HCT116 (cell line): ENCODE results near the gene CBLC. TPM values are rescaled to one million over a fixed set of nuclear protein-coding genes. Genes with fewer than 3 reads are reported as not detected.

Source experiments
- ATAC-seq: fragments of 200-7000 bp; cut with Tn5 transposase; 2 replicates; pipeline ENCODE4 v1.9.1; 2020; ENCODE audit warnings: mild to moderate bottlenecking, moderate library complexity
- BruUV-seq: library from RNA; stranded (reverse); fragments of 400-500 nt; replicated peaks from 2 replicates; lab custom pipeline; 2021; lab: Mats Ljungman, UMichigan
- CTCF ChIA-PET: fragments of 300-600 bp; sonication (Branson Sonifier 250); formaldehyde crosslinking; loops from one replicate; lab custom pipeline; 2021; ENCODE audit warnings: antibody characterized with exemption; lab: Charles Lee
- POLR2A ChIA-PET: fragments of 300-600, 350-600 bp; sonication (Branson Sonifier 250); formaldehyde crosslinking; loops from one replicate; lab custom pipeline; 2021; ENCODE audit warnings: antibody characterized with exemption; lab: Charles Lee
- RAD21 ChIA-PET, 2 experiments: fragments of 300-600 bp; sonication (Branson Sonifier 250); formaldehyde crosslinking; loops; one replicate each; lab custom pipeline; 2023; ENCODE audit warnings: low total read pairs in 2 of 2; ENCODE audit not compliant: uncharacterized antibody in 2 of 2, unreplicated experiment in 2 of 2, low non-redundant PET in 1 of 2; lab: Charles Lee
- DNase-seq: peaks from one replicate; pipeline ENCODE4 v3.0.0-alpha.2; 2010; ENCODE audit warnings: low read depth, low spot score
- H2AFZ ChIP-seq: fragments of 200-600 bp; shearing (Covaris generic), sonication (generic); 2 replicates; pipeline ENCODE4 v1.6.1; 2017; ENCODE audit warnings: low read depth, mixed run types, mixed read lengths, antibody characterized with exemption, low read length; ENCODE audit not compliant: poor library complexity, severe bottlenecking
- H3K27ac ChIP-seq: 2 replicates; pipeline ENCODE4 v1.5.1; 2012; ENCODE audit warnings: low read depth, low read length
- H3K27me3 ChIP-seq: fragments of 200-600 bp; sonication (generic); 2 replicates; pipeline ENCODE4 v1.6.1; 2016; ENCODE audit warnings: mixed run types, low read length, mixed read lengths; ENCODE audit not compliant: insufficient read depth
- H3K36me3 ChIP-seq, 2 experiments: fragments of 200-500 bp in 1 of 2; fragments of 200-600 bp in 1 of 2; sonication (Bioruptor generic) in 1 of 2; sonication (generic) in 1 of 2; 2 replicates each; pipeline versions ENCODE4 v1.5.1 to v1.6.1; 2014 to 2016; ENCODE audit warnings: low read length in 2 of 2, inconsistent platforms in 1 of 2, mixed read lengths in 1 of 2, mixed run types in 1 of 2; ENCODE audit not compliant: insufficient read depth in 2 of 2, control insufficient read depth in 1 of 2
- H3K4me1 ChIP-seq, 2 experiments: fragments of 200-600 bp in 1 of 2; sonication (generic) in 1 of 2; 2 replicates each; pipeline versions ENCODE4 v1.5.1 to v1.6.1; 2012 to 2017; ENCODE audit warnings: low read length in 2 of 2, inconsistent platforms in 1 of 2, mild to moderate bottlenecking in 1 of 2, mixed read lengths in 1 of 2, mixed run types in 1 of 2, moderate library complexity in 1 of 2; ENCODE audit not compliant: insufficient read depth in 2 of 2, control insufficient read depth in 1 of 2
- H3K4me2 ChIP-seq: fragments of 200-600 bp; sonication (generic); 2 replicates; pipeline ENCODE4 v1.6.1; 2017; ENCODE audit warnings: mixed run types, low read length, mixed read lengths
- H3K4me3 ChIP-seq, 2 experiments: fragments of 200-600 bp in 1 of 2; sonication (generic) in 1 of 2; replicated peaks in 1 of 2; 2 replicates each; pipeline ENCODE4 v1.5.1; 2011 to 2016; ENCODE audit warnings: low read length in 2 of 2, control low read depth in 1 of 2, low read depth in 1 of 2, mild to moderate bottlenecking in 1 of 2, mixed read lengths in 1 of 2, mixed run types in 1 of 2
- H3K79me2 ChIP-seq: fragments of 200-600 bp; sonication (generic); 2 replicates; pipeline ENCODE4 v1.6.1; 2017; ENCODE audit warnings: mild to moderate bottlenecking, mixed run types, low read length, moderate library complexity, mixed read lengths; ENCODE audit not compliant: insufficient read depth
- H3K9ac ChIP-seq: fragments of 200-600 bp; sonication (generic); 2 replicates; pipeline ENCODE4 v1.6.1; 2016; ENCODE audit warnings: low read length, mixed read lengths
- H3K9me2 ChIP-seq: fragments of 200-600 bp; sonication (generic), shearing (Covaris generic); 2 replicates; pipeline ENCODE4 v1.6.1; 2017; ENCODE audit warnings: mixed run types, mild to moderate bottlenecking, moderate library complexity; ENCODE audit not compliant: insufficient read depth
- H3K9me3 ChIP-seq, 2 experiments: fragments of 200-500 bp in 1 of 2; fragments of 200-600 bp in 1 of 2; sonication (Bioruptor generic) in 1 of 2; sonication (generic) in 1 of 2; 2 replicates each; pipeline ENCODE4 v1.6.1; 2014 to 2017; ENCODE audit warnings: low read length in 2 of 2, mixed read lengths in 2 of 2, inconsistent platforms in 1 of 2, low read depth in 1 of 2, mild to moderate bottlenecking in 1 of 2, mixed run types in 1 of 2, moderate library complexity in 1 of 2; ENCODE audit not compliant: control insufficient read depth in 1 of 2, insufficient read depth in 1 of 2
- H4K20me1 ChIP-seq: fragments of 200-600 bp; sonication (generic), shearing (Covaris generic); 2 replicates; pipeline ENCODE4 v1.6.1; 2017; ENCODE audit warnings: mixed run types, mild to moderate bottlenecking, moderate library complexity; ENCODE audit not compliant: insufficient read depth
- ATF3 ChIP-seq: IDR thresholded peaks from 2 replicates; pipeline ENCODE4 v1.6.1; 2012
- CBX3 ChIP-seq: IDR thresholded peaks from 2 replicates; pipeline ENCODE4 v1.6.1; 2012; ENCODE audit warnings: low read depth
- CTCF ChIP-seq, 3 experiments: fragments of 200-600 bp in 1 of 3; sonication (generic) in 1 of 3; IDR thresholded peaks in 2 of 3; conservative IDR thresholded peaks in 1 of 3; 2 replicates each; pipeline ENCODE4 v1.5.1; 2012 to 2017; ENCODE audit warnings: low read depth in 2 of 3, low read length in 2 of 3, antibody characterized with exemption in 1 of 3, borderline replicate concordance in 1 of 3, control low read depth in 1 of 3, mild to moderate bottlenecking in 1 of 3, mixed read lengths in 1 of 3, mixed run types in 1 of 3, moderate library complexity in 1 of 3; ENCODE audit not compliant: insufficient read depth in 1 of 3
- EGR1 ChIP-seq: IDR thresholded peaks from 2 replicates; pipeline ENCODE4 v1.6.1; 2012; ENCODE audit warnings: low read depth
- ELF1 ChIP-seq: IDR thresholded peaks from 2 replicates; pipeline ENCODE4 v1.6.1; 2012; ENCODE audit warnings: low read depth, borderline replicate concordance
- EZH2 ChIP-seq: fragments of 200-600 bp; sonication (generic); IDR thresholded peaks from 2 replicates; pipeline ENCODE4 v1.6.1; 2017; ENCODE audit warnings: antibody characterized with exemption, mixed run types
- EZH2phosphoT487 ChIP-seq: fragments of 200-600 bp; IDR thresholded peaks from 2 replicates; pipeline ENCODE4 v1.6.1; 2018; ENCODE audit warnings: antibody characterized with exemption, borderline replicate concordance
- FOSL1 ChIP-seq: IDR thresholded peaks from 2 replicates; pipeline ENCODE4 v1.6.1; 2012; ENCODE audit warnings: low read depth
- POLR2A ChIP-seq: IDR thresholded peaks from 2 replicates; pipeline ENCODE4 v1.7.0; 2011; ENCODE audit warnings: borderline replicate concordance; ENCODE audit not compliant: insufficient read depth, insufficient read length; ENCODE audit errors: extremely low read depth
- POLR2AphosphoS5 ChIP-seq: IDR thresholded peaks from 2 replicates; pipeline ENCODE4 v1.6.1; 2011; ENCODE audit warnings: mild to moderate bottlenecking, low read depth, low read length, moderate library complexity
- SIN3A ChIP-seq: IDR thresholded peaks from 2 replicates; pipeline ENCODE4 v1.6.1; 2012; ENCODE audit warnings: low read depth
- SP1 ChIP-seq: IDR thresholded peaks from 2 replicates; pipeline ENCODE4 v1.6.1; 2012; ENCODE audit warnings: low read depth
- SRF ChIP-seq: IDR thresholded peaks from 2 replicates; pipeline ENCODE4 v1.6.1; 2012; ENCODE audit warnings: low read depth
- TCF7L2 ChIP-seq: IDR thresholded peaks from 2 replicates; pipeline ENCODE4 v1.7.0; 2011; ENCODE audit warnings: borderline replicate concordance, inconsistent platforms; ENCODE audit not compliant: insufficient read depth, insufficient read length; ENCODE audit errors: extremely low read depth
- YY1 ChIP-seq: IDR thresholded peaks from 2 replicates; pipeline ENCODE4 v1.6.1; 2011; ENCODE audit warnings: low read length, low read depth, moderate library complexity, mild to moderate bottlenecking; ENCODE audit not compliant: insufficient replicate concordance; ENCODE audit errors: extremely low read depth
- ZFX ChIP-seq: fragments of 450-650 bp; IDR thresholded peaks from 2 replicates; pipeline ENCODE4 v1.6.1; 2017
- ZNF274 ChIP-seq: fragments of 200-500 bp; sonication (Bioruptor generic); IDR thresholded peaks from 2 replicates; pipeline ENCODE4 v1.6.1; 2014; ENCODE audit warnings: mild to moderate bottlenecking, low read depth, low read length, inconsistent platforms
- intact Hi-C: fragments of 100-400 bp; cut with micrococcal nuclease; formaldehyde crosslinking; loops from 2 replicates; pipeline ENCODE4 v1.10.0; 2022
- total RNA-seq: library from RNA; stranded (reverse); gene quantifications from one replicate; pipeline ENCODE4 v1.2.1, GENCODE V29; 2021; ENCODE audit not compliant: unreplicated experiment
- TF ChIP-seq, protein P1 (sequence below): IDR thresholded peaks from 2 replicates; pipeline ENCODE4 v1.6.1; 2011; ENCODE audit warnings: mild to moderate bottlenecking, low read length, moderate library complexity; ENCODE audit not compliant: insufficient replicate concordance; ENCODE audit errors: extremely low read depth
- TF ChIP-seq, protein P2 (sequence below): IDR thresholded peaks from 2 replicates; pipeline ENCODE4 v1.6.1; 2012

The CBLC gene
- total RNA-seq, 1 experiment from 2014 or later, result 54.3 TPM

- TF ChIP-seq ATF3 (no peak), POLR2A (no peak), CBX3 (no peak), FOSL1 (no peak)
Observed at GRCh38 chr19:44775676-44776240, 1.9 kb upstream of the CBLC start (continued).

DNA sequence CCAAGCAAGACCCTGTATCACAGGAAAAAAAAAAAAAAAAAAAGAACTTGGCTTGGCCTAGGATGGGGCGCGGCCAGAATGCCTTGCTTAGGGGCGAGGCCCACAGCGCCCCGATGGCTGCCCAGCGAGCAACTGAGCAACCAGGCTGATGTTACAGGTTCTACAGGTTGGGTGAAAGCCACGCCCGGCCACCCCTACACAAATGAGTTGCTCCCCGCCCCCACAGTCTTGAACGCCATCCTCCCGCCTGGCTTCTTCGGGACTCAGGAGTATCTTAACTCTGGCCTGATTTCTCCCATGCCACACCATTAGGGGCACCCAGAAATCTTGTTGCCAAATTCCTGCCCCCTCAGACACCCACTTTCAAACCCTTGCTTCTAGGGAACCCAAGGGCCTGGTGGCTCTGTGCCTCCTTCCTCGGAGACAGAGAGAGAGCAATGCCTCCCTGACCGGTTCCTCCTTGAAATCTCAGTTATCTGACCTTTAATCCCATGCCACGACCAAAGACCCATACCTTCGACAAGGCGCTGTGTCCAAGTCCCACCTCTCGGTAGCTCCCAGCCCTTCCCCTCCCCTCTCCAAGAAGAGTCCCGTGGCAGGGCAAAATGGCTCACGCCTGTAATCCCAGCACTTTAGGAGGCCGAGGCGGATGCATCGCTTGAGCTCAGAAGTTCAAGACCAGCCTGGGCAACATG, 1.1 kb upstream of the CBLC start:
- Histone ChIP-seq H3K4me1 (peaks cover 51 to 69% of the 10 kb centered on the region in 2 experiments), H3K27me3 (no peaks in the 10 kb centered on the region), H3K79me2 (peaks cover 34% of the 10 kb centered on the region), H2AFZ (peak overlapping the region; percentile 54), H3K9ac (peak overlapping the region; percentile 96), H3K9me3 (no peaks in the 10 kb centered on the region), H3K4me2 (peak overlapping the region; percentile 98), H4K20me1 (no peaks in the 10 kb centered on the region), H3K4me3 (peak overlapping the region; percentile 75 to 96), H3K36me3 (peaks cover 0 to 7% of the 10 kb centered on the region in 2 experiments; a peak in 1 of 4 replicates), H3K9me2 (no peaks in the 10 kb centered on the region), H3K27ac (peak overlapping the region; percentile 90)
- POLR2A ChIA-PET, result interaction anchor here (0.7 to 1.3 kb wide), 7 partner anchors 23 to 87 kb away, joined by 3 to 7 read pairs (median 4); partner anchors contain the start of genes BCAM and NECTIN2
- intact Hi-C loops, result loop anchor here (2.0 to 5.0 kb wide), 2 partner anchors 34 to 68 kb away; no protein-coding TSS in a partner anchor
- TF ChIP-seq ZFX (0 out of 2 replicates have a peak, but pooled peaks have one; percentile 37), EZH2 (no peak), POLR2AphosphoS5 (peak; percentile 93), EGR1 (peak; percentile 87), SIN3A (no peak), ATF3 (no peak), SP1 (peak; percentile 74), ZNF274 (no peak), TCF7L2 (no peak), SRF (no peak), CTCF (IDR thresholded peaks at IDR 0.05 in 2 of 3, conservative IDR thresholded peaks at IDR 0.05 in 1 of 3; ENCODE audit: borderline replicate concordance in 1 of 3, insufficient read depth in 1 of 3, low read depth in 2 of 3, low read length in 2 of 3) (no peak), ELF1 (no peak), EZH2phosphoT487 (no peak), YY1 (no peak)
- TF ChIP-seq, protein P1, sequence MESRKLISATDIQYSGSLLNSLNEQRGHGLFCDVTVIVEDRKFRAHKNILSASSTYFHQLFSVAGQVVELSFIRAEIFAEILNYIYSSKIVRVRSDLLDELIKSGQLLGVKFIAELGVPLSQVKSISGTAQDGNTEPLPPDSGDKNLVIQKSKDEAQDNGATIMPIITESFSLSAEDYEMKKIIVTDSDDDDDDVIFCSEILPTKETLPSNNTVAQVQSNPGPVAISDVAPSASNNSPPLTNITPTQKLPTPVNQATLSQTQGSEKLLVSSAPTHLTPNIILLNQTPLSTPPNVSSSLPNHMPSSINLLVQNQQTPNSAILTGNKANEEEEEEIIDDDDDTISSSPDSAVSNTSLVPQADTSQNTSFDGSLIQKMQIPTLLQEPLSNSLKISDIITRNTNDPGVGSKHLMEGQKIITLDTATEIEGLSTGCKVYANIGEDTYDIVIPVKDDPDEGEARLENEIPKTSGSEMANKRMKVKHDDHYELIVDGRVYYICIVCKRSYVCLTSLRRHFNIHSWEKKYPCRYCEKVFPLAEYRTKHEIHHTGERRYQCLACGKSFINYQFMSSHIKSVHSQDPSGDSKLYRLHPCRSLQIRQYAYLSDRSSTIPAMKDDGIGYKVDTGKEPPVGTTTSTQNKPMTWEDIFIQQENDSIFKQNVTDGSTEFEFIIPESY, result no peak
- TF ChIP-seq, protein P2, sequence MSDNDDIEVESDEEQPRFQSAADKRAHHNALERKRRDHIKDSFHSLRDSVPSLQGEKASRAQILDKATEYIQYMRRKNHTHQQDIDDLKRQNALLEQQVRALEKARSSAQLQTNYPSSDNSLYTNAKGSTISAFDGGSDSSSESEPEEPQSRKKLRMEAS, result peak; percentile 48; the same call in 1 of the 2 replicates
- BruUV-seq, result no TSS peak
- peak; percentile 61 for ATAC-seq
- RAD21 ChIA-PET, result interaction anchor here (0.7 to 2.0 kb wide), 2 partner anchors 53 kb away, joined by 3 to 6 read pairs; no protein-coding TSS in a partner anchor
- CTCF ChIA-PET, result interaction anchor here (1.2 kb wide), 1 partner anchor 53 kb away, joined by 5 read pairs; no protein-coding TSS in a partner anchor
- peak; percentile 73 for DNase-seq
